ENCODE data around the gene ABITRAM.

GRCh38 chr9:108910402-108910801 is 23.8 kb upstream of the ABITRAM start:
- TF ChIP-seq CTCF (IDR thresholded peaks at IDR 0.05) (no peak), POLR2A (IDR thresholded peaks at IDR 0.05) (no peak), EP300 (IDR thresholded peaks at IDR 0.05) (no peak)
